Right renal pelvis (tissue), 4 donors: ENCODE measurements around the gene POU2F3. TPM values are rescaled to one million over a fixed set of nuclear protein-coding genes. Genes with fewer than 3 reads are reported as not detected.

Source experiments
- DNase-seq, 4 donors: peaks; one replicate each; pipeline ENCODE4 v3.0.0-alpha.2; 2013; ENCODE audit warnings: low read depth in 4 of 4, low spot score in 3 of 4, missing footprints in 1 of 4
- polyA plus RNA-seq, 4 donors: library from polyadenylated mRNA; unstranded; fragments of 120-200 nt; gene quantifications; one replicate each; pipeline ENCODE4 v1.2.1, GENCODE V29; 2013; ENCODE audit not compliant: insufficient read length in 4 of 4

The POU2F3 gene
- polyA plus RNA-seq, 4 donors = 0.60 to 1.0 (median 0.73) TPM

DNA sequence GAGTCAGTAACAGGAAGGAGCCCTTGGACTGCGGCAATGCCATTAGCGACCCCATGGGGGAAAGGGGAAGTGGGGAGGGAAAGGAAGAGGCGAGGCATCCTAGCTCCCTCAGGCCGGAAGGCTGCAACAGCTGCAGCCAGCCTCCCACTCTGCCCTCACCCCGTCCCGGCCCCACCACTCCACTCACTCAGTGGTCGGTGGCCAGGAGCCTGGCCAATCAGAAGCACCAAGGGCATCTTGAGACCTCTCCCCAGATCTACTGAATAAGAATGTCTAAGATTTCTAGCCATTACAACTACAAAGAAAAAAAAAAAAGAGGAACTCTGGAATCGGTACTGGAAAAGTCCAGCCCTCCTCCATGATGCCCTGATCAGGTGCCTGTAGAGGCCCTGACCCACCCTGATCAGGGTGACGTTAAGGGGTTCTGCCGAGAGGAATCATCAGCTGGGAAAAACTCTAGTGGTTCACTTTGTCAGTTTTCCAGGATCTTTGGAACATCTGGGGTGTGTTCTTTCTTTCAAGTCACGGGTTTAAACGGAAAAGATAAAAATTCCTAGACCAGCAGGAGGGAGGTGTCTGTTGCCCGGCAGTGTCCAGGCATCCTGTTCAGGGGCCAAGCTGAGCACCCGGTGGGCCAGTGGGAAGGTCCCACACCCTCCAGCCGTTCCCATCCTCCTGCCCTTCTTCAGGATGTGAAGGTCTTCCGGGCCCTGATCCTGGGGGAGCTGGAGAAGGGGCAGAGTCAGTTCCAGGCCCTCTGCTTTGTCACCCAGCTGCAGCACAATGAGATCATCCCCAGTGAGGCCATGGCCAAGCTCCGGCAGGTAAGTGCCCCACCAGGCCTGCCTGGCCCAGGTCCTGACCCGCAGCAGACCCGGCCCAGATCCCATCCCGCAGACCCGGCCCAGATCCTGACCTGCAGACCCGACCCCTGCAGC is 14.7 kb upstream of the POU2F3 start:
- no peak for DNase-seq

DNA sequence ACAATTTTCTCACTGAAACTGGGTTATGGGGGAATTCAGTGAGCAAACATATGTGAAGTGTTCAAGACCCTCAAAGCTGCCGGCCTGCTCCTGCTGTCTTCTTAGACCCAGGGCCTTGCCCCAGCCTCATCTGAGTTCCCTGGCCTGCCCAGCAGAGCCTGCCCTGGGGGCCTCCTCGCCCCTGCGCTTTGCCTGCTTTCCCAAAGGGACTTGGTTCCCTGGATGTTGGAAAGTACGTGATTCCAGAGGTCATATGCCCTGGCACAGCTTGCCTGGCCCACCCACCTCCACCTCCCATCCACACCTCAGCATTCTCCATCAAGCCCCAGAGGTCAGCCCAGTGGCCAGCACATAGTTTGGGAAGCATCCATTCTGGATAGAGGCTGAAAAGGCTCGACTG is 13.7 kb upstream of the POU2F3 start:
- no peak for DNase-seq

DNA sequence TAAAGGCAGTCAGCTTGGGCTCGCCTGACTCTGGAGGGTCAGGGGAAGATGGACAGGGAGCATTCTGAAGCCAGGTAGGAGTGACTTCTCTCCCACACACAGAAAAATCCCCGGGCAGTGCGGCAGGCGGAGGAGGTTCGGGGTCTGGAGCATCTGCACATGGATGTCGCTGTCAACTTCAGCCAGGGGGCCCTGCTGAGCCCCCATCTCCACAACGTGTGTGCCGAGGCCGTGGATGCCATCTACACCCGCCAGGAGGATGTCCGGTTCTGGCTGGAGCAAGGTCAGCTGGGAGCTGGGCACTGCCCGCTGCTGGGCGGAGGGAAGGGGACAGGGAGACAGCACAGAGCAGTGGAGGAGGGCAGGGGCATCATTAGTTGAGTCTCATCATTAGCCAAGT is 13.2 kb upstream of the POU2F3 start:
- no peak for DNase-seq

DNA sequence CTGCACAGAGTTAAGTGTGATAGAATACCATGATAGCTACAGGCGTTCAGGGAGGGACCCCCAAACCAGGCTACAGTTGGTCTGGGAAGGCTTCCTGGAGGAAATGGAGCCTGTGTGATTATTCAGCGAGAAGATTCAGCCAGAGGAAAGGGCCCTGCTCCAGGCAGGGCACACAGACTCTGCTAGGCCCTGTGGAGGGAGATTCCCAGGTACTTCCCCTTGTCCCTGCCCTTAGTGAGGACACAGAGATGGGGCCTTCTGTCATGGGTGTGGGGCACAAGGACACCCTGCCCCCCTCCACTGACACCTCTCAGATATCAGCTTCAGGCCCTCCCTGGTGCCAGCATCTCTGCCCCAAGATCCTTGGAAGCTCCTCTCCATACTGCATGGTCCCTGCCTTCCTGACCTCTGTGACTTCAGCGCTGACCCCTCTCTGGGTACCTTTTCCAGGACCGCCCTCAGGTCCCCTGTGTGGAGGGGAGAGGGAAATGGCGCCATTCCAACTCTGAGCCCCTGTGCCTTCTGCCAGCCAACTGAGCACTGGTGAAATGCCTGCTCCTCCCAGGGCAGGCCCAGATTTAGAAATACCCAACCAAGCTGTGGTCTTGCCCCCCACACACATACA is 12.6 kb upstream of the POU2F3 start:
- no peak for DNase-seq

DNA sequence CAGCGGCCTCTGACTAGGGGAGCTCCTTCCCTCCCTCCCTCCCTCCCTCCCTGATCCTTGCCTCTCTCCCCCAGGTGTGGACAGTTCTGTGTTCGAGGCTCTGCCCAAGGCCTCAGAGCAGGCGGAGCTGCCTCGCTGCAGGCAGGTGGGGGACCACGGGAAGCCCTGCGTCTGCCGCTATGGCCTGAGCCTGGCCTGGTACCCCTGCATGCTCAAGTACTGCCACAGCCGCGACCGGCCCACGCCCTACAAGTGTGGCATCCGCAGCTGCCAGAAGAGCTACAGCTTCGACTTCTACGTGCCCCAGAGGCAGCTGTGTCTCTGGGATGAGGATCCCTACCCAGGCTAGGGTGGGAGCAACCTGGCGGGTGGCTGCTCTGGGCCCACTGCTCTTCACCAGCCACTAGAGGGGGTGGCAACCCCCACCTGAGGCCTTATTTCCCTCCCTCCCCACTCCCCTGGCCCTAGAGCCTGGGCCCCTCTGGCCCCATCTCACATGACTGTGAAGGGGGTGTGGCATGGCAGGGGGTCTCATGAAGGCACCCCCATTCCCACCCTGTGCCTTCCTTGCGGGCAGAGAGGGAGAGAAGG is 11.1 kb upstream of the POU2F3 start:
- DNase-seq = no peak

DNA sequence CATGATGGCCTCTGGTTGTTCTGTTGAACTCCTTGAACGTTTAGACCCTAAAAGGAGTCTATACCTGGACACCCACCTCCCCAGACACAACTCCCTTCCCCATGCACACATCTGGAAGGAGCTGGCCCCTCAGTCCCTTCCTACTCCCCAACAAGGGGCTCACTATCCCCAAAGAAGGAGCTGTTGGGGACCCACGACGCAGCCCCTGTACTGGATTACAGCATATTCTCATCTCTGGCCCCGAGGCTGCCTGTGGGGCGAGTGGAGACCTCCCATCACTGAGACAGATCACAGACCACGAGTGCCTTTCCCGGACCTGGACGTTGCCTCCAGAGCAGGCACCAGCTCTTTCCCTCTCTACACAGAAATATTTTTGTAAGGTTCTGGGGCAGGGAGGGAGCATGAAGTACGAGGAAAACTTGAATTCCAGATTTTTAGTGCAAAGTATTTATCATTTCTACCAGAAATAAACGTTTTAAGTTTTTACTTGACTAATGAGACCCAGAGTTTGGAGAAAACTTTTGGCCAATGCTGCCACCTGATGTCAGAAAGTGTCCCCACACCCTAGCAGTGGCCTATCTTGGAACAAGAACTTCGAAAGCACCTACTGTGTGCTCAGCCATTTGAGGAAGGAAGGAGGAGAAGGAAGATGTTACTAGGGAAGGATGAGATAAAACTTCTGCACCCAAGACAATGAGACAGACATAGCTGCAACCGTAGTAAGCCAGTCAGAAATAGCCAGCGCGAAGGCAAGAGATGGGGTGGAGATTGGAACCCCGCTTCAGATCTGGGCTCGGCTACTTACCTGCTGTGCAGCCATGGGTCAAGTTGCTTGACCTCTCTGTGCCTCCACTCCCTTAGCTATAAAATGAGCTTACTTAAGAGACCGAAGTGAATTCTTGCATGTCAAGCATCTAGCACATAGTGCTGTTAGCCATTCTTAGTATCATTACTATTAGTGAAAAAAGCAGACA is 10.2 kb upstream of the POU2F3 start:
- DNase-seq = no peak

DNA sequence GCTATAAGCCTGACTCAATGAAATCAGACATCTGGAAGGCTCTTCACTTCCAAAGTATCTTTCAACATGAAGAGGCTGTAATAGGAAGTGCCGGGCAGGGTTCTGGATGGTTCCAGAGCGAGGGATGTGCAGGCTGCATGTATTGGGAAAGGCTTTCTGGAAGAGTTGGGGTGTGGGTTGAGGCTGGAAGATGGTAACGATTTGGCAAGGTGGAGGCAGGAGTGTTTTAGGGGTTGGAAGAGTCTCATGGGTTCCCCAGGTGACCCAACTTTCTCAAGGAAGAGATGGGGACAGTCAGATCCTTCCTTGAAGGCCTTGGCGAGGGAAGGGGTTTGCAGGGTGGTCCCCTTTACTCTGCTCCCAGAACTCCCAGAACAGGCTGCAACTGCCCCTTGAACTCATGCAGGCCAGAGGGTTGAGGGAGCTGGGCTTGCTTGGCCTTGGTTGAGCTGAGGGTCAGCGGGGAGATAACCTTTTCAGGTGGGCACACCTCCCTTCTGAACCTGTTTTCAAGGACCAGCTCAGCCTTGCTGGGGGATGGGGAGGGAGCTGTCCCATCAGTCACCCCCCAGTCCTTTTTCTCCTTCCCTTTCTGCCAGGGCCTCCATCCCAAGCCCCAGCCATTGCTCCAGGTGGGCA is 9.4 kb upstream of the POU2F3 start:
- DNase-seq = no peak

DNA sequence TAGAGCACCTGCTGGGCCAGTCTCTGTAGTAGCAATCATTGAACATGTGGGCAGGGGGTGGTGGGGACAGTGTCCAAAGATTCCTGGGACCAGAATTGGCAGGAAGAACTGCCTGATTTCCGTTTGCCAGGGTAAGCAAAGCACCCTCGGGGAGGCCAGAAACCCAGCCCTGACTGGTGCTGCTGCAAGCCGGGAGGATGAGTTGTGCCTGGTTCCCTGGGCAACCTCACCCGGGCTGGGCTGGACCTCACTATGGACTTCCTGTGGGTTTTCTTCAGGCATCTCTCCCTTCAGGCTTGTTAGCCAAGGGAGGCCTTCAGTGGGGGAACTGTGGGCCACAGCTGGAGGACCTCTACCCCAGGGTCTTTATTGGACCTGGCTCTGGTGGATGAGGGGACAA is 8.0 kb upstream of the POU2F3 start:
- DNase-seq = no peak

DNA sequence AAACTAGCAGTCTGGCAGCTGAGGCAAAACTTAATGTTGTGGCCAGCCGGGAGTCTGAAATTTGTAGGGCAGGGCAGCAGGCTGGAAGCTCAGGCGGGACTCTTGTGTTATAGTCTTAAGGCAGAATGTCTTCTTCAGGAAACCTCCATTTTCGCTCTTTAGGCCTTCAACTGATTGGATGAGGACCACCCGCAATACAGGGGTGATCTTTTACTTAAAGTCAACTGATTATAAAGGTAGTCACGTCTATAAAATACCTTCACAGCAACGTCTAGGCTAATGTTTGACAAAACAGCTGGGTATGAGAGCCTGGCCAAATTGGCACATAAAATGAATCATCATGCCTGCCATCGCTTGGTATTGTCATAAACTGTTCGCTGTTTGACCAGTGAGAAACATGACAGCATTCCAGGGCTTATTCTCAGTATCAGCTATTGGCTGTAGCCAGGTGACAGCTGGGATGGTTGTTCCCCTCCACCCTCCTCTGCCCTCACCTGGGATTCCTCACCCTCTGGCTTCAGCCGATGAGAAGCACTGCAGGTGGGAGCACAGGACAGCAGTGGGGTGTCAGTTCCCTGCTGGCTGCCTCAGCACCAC is 6.6 kb upstream of the POU2F3 start:
- DNase-seq = no peak

DNA sequence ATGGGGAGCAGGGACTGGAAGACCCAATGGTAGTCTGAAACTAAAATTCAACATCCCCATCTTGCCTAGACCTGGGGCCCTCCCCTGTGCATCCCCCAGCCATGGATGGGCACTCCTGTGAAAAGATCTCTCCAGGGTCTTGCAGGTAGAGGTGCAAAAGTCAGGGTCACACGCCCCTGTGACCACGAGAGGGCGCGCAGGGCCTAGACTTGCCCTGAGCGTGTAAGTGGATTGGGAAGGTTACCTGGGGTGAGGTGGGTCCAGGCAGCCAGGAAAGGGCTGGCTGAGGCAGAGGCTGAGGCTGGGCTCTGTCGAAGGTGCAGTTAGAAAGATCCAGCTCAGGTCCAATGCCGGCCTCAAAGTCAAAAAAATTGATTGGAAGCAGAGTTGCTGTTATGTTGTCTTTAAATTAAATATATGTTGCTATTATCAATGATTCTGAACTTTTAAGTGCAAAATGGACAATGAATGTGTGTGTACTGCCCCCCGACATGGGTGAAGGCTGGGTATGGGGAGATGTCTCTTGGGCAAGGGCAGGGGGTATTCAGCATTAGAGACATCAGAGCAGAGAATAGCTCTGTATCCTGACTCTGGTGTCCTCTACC is 4.8 kb upstream of the POU2F3 start:
- DNase-seq = no peak

DNA sequence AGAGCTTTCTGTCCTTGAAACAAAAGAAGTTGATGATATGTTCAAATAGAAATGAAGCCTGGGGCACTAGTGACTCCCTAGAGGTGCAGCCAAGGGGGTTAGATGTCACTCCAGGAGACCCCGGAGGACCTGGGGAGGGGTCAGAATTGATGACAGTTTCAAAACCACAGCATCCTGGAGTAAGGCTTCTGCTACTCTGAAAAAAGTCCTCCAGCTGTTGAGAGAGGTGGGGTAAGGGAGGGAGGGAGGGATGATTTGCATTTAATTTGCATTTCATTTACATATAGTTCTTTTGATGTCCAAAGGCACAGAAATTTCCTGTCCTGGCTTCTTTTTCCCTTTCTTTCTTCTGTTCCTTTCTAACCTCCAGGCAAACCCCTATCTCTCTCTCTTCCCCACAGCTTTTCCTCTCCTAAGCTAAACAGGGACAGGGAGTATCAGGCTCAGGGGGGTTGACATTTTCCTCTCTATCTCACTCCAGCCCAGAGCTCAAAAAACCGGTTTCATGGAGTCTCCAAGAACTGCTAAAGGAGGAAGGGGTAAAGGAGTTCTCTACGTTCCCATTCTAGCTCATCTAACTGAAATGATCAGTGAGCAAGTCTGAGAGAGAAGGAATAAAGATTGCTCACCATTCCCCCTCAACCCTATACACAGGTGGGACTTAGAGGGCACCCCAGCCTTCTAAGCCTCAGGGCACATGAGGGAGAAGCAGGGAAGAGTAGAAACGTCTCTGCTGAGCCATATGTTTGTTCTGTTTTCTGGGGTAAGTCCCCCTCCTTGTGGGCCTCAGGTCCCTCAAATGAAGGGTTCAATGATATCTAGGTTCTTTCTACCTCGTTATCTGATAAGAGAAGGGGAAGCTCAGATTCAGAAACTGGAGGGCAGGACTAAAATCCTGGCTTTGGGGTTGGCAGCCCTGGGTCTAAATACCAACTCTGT is 3.5 kb upstream of the POU2F3 start:
- DNase-seq = no peak

DNA sequence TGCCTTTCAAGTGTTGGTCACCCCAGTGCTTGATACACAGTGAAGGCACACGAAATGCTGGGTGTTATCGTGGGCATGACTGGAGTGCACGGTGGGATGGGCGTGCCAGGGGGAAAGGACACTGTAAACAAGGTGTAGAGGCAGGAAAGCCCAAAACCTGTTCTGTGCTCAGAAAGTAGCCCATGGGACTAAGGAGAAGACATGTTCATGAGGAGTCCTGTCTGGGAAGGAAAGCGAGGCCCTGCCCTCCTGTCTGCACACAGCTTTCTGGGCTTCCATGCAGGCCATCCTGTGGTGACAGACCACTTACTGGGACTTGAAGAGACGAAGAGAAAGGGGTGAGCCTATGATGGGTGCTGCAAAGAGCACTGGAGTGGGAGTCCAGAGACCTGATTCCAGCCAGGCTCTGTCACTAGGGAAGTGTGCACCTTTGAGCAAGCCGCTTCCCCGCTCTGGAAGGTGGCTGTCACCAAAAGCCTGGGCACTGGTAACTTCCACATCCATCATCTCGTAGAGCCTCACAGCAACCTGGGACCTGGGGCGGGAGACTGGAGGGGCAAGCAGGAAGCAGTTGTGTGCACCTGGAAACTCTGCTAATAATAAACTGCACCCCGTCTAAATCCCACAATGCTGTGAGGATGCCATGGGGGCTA is 846 bp upstream of the POU2F3 start:
- no peak for DNase-seq

DNA sequence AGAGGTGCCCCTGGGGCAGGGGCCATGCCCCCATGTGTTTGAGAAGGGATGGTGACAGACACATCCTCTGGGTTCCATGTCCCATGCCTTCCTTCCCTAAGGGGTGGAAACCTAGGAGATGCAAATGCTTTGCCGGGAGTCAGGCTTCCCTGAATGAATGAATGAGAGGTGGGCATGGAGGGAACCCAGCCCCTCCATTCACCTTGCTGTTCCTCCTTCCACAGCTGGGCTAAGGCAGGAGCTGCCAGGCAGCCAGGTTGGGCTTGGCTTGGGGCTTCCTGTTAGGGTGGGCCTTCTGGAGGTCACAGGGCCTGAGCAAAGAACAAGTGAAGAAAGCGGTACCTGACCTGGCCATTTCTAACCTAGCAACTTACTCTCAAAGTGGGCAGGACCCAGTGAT is 926 bp downstream of the POU2F3 start:
- no peak for DNase-seq

DNA sequence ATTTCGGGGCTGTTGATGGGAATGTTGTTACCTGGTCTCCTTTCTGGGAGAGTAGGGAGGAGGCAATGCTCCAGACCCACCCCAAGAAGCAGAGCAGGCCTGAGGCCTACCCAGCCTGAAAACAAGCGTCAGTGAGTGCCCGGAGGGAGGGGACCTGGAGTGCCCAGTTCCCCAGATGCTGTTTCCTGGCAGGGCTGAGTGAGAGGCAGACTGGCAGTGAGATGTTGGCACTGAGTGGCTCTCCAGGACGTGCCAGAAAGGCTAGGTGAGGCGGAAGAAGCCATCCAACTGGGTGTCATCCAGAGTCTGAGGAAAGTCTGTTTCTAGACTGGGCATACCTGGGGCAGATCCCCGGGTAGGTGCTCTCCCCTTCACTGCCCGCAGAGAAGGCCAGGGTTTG is 1.3 kb downstream of the POU2F3 start:
- DNase-seq = no peak

DNA sequence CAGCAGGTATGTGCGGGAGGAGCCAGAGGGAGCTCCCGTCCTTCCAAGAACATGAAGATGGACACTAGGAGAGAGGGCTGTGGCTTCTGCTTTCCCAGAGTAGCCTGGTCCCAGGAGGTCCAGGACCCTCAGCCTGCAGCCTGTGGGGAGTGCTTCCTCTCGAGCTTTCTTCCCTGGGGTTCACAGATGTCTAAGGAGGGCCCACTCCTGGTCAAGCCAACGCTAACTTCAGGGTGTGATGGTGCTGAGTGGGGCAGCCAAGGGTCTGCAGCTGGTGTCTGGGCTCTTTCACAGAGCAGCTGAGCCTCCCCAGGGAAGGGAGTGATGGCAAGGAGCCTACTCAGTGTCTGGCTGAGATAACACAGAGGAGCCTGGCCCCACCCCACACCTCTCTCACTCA is 3.3 kb downstream of the POU2F3 start:
- DNase-seq = no peak

DNA sequence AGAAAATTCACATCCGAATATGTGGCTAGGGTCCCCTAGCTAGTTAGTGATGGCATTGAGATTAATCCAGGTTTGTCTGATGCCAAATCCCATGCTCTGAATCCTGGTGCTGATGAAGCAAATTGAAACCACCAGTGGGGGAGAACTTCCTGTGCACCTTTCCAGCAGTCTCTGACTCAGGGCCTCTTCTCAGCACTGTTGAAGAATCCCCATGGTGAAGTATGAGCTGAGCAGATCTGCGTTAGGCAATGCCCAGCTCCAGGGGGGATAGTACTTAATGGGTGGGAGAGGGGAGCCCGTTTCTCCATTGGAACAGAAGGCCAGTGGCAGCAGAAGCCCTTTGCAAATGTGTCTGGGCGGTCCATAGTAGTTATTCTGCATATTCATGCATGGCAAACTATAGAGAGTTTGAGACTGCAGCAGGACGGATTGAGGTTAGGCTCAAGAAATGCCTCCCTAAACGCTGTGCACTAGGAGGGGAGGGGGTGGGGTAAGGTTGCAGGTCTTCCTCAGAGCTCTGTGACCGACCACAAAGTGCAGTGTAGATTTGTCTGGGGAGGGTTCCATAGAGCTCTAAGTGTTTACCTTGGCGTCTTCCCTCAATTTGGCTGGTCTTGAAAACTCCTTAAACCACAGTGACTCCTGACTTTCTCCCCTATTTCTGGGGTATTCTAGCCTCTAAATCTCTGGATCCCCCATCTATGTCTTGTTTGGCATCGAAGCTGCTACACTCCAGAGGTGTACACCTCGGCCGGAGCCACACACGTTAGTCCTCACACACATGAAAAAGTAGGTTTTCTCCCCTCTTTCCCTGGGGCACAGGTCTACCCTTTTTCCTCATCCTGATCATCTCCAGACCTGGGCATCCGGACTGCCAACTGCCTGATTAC is 4.8 kb downstream of the POU2F3 start:
- no peak for DNase-seq

DNA sequence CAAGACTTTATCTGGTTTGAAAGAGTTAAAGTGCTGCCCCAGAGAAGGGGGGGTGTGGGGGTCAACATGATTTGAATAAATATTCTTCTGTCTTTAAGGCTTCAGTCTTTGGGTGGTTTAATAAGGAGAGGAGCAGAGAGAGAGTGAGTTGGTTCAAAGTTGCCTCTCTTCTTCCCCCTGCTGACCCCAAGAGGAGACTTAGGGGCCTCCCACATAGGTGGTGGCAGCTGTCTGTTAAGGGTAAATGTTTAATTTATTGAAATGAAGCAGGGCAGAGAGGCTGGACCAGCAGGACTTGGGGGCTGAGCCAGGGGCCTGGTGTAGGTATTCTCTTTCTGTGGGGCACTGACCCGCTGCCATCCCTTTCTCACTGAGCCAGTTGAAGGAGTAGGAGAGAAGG is 5.5 kb downstream of the POU2F3 start:
- no peak for DNase-seq
